HG02571 (cell line): ENCODE results near the gene RSPO1.
"Not testable (repeated sequence)": the region's sequence is repeated elsewhere in the genome, so short reads cannot be mapped to it uniquely, and the experiment has no call there.

ENCODE experiments used
- ATAC-seq: cut with Tn5 transposase; IDR thresholded peaks from one replicate; pipeline ENCODE4 v1.9.1; 2021; ENCODE audit warnings: mild to moderate bottlenecking, moderate library complexity; ENCODE audit not compliant: unreplicated experiment

Gene RSPO1

DNA sequence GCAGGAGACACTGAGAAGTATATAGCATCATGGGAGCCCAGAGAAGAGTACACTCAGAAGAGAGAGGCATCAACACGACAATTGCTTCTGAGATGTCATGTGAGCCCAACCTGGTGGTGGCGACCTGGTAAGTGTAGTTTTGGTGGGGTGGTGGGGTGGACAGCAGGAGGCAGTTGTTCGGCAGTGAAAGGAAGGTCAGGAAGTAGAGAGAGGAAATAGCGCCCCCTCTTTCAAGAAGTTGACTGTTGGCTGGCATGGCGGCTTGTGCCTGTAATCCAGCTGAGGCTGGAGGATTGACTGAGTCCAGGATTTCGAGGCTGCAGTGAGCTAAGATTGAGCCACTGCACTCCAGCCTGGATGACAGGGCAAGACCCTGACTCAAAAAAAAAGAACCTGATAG lies 12.6 kb downstream of the RSPO1 start:
- ATAC-seq = no peak

DNA sequence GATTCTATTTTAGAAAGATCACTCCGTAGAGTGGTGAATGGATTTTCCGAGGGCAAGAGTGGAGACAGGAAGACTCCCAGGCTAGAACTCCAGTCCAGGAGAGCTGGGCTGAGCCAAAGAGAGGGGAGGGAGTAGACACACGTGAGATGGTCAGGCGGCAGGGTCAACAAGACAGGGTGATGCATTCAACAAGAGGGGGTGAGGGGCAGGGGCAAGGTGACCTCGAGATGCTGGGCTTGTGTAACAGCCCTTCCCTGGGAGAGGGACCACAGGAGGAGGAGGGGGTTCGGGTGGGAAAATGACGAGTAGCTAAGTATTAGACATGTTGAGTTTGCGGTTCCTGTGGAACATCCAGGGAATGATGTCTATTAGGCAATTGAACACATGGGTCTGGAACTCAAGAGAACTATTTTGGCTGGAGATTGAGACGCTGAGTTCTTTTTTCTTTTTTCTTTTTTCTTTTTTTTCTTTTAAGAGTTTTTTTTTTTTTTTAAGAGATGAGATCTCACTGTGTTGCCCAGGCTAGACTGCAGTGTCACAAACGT lies 13.3 kb downstream of the RSPO1 start:
- ATAC-seq = no peak

DNA sequence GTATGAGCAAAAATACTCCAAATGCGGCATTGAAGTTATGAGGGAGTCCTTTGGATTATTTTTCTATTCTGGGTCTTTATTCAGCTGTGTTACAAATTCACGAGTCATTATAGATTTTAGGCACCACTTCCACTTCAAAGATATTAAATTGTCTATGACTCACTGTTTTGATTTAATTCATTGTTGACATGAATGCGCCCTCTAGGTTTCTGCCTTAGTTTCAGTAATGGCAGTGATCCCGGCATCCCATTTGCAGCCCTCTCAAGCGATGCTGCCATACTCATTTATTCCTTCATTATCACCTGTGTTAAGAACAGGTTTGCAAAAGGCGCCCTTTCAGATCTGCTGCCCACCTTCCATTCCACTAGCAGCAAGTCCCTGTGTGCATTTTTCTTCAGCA lies 14.0 kb downstream of the RSPO1 start:
- ATAC-seq = no peak

DNA sequence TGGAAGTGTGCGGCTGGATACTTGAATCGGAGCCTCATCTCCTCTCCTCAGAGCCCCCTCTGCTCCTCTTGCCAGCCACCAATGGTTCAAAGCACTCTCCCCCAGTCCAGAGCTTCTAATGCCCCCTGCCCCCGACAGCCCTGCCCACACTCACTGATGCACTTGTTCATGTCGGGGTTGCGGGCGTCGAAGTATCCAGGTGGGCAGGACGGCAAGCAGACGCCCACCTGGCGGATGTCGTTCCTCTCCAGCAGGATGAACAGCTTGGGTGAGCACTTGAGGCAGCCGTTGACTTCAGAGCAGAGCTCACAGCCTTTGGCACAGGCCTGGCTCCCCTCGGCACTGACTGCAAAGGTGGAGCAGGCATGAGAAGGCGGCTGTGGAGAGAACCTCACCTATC lies 18.4 kb downstream of the RSPO1 start:
- ATAC-seq = no peak

DNA sequence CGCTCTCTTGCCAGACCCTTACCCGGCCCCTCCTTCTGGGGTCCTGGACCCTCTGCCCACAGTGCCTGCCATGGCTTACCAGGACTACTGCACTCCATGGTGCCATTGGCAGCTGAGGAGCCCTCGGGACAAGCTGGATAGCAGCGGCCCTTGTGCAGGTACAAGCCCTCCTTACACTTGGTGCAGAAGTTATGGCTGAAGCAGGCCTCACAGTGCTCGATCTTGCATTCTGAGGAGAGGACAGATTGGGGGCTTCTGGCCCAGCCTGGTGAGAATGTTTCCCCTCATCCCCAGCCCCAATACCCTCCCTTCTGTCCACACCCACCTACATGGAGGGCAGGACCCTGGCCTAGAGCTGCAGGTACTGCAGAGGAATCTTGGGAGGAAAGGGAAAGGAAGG lies 20.6 kb downstream of the RSPO1 start:
- ATAC-seq = no peak

DNA sequence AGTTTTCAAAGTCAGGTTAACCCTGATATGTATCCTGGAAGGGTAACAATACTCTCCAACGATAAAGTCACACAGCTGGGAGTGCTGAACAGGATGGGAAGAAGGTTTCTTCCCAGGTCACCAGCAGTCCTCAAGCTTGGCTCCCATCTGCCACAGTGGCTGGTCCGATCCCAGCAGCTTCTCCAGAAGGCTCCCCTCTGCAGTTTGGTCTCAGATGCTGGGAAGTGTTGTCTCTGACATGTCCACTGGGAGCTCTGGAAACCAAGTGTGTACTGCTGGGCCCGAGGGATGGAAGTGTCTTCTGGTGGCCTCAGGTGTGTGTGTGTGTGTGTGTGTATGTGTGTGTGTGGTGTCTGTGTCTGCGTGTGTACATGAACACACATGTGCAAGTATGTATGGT lies 22.5 kb downstream of the RSPO1 start:
- no peak for ATAC-seq

DNA sequence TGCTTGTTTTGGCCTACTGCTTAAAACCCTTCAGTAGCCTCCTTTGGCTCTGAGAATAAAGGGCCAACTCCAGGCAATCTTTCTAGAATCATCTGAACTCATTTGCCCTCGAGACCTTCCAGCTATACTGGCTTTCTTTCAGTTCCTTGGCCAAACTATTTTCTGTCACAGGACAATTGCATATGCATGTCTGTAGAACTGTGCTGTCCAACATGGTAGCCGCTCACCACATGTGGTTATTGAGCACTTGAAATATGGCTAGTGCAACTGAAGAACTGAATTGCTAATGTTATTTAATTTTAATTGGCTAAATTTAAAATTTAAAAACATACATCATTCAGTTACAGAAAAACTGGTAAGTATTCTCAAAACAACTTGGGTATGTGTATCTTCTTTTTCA lies 24.7 kb downstream of the RSPO1 start:
- no peak for ATAC-seq

DNA sequence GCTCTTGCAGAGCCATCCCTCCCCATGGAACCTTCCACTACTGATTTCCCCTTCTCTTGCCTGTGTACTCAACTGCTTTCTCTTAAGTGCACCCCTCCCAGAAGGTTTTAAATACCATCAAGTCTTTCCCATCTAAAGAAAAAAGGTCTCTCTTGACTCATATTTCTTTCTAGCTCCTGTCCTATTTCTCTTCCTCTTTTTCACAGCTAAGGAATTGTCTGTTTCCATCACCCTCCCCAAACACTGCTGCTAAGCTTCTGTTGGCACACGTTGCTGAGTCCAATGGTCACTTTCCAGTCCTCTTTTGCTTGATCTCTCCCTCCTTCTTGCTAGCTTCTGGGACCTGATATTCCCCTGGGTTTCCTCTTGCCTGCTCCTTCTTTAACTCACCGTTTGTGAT lies 25.7 kb downstream of the RSPO1 start:
- ATAC-seq = no peak

DNA sequence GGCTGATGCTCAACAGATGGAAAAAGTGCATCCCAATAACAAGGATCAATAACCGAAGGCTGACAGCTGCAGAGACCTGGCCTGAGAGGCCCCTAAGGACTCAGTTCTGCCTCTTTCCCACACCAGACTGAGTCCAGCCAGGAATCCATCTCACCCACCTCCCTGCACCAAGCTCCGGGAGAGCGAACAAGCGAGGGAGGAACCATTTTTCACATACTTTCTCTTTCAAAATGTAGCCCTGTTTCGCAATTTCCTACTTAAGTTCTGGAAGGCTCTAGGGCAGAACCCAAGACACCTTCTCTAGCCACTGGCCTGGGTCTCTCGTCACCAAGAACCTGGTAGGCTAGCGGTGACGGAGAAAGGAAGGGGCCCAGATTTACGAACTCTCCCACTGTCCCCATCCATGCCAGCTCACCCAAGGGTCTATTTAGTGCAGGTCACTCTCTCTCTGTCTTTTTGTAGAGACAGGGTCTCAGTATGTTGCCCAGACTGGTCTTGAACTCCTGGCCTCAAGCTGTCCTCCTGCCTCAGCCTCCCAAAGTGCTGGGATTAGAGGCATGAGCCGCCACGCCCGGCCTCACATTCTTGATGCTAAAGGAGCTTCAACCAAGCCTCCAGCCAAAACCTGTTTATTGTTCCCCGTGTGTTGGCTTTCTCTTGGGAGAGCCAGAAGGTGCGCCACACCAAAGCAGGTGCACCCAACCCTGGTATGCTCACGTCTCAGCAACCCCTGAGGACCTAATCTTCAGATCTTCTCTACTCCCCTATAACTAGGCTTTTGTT lies 28.0 kb downstream of the RSPO1 start:
- no peak for ATAC-seq

DNA sequence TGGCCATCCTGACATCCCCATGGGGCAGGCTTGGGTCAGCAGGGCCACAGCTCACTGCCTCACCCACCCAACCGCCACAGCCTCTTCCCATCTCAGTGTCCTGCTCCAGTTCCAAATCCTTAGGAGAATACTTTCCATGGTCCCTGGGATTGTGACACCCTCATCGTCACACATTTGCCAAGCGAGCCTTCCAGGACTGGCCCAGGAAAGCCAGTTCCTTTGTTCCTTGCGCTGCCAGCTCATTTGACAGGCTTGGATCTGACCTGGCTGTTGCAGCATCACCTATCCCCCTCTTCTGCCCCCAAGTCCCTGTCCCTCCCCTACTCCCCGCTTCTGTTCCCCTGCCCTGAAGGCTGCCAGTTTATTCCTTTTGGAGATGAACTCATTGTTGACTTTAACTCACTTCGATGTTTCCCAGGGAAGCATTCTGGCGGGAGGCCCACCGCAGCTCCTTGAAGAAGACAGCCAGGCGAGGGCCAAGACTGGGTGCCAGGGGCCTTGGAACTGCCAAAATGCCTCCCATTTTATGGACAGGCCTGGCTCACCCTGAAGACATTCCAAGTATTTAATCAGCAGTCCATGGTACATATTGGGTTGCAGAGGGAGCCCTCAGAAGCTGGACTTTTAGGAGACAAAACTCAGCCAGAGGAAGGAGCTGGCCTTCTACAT lies 28.8 kb downstream of the RSPO1 start:
- ATAC-seq = no peak

DNA sequence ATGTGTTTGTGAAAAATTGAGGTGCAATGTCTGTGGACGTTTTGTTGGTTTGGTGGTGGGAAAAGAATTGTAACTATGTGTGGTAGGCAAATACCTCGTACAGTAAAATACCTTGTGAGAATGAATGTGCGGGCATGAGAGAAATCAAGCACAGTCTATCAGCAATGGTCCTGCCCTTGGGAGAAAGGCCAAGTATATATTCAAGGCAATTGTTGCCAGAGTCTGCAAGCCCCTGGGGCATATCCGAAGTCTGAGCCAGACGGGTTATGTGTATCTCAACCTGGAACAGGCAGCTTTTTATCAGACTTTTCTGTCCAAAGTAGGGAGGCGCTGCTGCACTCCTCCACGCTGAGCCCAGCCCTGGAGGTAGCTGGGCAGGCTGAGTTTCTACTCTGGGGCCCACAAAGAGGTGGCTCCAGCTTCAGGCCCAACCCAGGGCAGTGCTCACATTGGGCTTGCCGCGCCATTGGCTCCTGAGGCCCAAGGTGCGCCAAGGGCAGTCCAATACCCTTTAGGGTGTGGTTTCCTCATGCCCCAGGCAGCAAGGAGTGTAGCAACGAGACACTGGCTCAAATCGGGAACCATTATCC lies 29.5 kb downstream of the RSPO1 start:
- ATAC-seq = no peak

DNA sequence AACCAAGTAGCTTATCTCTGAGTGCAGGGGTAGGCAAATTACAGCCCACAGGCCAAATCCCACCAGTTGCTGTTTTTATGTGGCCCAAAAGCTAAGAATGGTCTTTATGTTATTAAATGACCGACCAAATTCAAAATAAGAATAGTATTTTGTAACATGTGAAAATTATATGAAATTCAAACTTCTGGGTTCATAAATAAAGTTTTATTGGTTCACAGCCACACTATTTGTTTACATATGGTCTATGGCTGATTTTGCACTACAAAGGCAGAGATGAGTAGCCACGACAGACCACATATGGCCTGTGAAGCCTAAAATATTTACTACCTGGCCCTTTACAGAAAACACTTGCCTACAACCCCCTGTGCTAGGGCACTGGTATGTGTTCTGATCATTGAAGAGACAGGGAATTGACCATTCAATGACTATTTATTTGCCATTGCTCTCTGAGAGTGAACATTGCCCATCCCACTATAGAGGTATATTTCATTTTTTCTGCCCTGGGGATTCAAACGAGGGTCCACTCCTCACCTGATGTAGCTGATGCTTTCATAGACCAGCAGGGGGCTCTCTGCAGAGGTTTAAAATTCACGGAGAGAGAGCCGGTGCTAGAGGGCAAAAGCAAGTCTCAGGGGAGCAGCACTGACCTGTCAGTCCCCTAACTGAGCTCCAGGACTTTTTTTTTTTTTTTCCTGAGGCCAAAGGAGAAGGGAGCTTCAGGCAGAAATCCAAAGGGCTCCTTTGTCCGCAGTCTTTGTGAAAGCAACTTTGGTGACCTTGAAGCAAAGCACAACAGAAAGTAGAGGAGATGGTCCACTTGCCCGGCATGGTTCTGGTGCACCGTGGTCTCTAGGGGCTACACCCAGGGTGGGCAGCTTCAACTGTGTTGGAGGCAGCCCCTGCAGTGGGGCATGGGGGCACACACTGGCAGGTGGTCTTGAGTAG lies 31.7 kb downstream of the RSPO1 start:
- ATAC-seq = no peak

DNA sequence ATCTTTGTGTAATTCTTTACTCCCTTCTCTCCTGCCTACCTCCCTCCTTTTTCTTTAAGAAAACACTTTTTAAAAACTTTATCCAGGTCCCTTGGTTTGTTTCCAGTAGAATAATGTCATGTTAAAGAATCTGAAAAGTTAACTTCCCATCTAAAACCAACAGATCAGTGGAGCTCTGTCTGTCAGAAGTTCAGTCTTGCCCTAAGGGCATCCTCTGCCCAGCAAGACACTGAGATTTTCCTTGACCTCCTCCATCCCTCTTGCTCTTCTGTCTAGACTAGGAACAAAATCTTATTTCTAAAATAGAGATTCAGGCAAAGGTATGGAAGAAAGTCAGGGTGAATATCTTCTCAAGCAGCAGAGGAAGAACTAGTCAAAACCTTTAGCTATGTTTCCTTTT lies 33.3 kb downstream of the RSPO1 start:
- ATAC-seq = no peak

DNA sequence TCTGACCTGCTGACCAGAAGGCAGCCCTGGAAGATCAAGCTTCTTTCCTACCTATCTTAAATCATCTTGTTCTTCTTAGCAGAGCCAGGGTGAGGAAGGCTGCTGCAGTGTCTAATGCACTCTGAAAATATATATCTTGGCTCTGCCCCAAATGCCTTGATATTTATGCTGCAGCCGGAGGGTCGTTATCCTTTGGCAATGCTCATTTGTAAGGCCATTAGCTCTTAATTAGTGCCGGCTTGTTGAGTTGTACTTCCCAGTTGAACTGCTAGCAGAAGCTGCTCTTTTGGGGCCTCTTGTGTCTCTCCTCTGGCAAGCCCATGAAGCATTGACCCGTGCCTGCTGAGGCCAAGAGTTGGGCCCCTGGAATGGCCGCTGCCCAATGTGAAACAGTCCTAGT lies 34.8 kb downstream of the RSPO1 start:
- ATAC-seq = no peak

DNA sequence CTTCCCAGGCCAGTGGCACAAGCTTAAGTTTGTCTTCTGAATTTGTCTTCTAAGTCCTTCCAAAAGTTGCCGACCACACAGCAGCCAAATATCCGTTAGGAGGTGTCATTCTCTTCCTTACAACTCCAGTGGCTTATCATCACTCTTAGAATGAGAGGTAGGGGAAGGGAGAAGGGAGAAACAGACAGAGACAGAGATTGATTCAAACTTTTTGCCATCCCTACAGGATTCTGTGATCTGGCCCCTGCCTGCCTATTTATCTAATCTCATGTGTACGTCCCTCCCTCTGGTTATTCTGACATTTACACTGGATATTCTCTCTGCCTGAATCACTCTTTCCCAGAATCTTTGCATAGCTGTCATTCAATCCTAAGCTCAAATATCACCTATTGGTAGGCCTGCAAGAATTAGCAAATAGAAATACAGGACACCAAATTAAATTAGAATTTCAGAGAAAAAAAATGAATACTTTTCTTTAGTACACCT lies 38.5 kb downstream of the RSPO1 start:
- ATAC-seq = peak; percentile 15

DNA sequence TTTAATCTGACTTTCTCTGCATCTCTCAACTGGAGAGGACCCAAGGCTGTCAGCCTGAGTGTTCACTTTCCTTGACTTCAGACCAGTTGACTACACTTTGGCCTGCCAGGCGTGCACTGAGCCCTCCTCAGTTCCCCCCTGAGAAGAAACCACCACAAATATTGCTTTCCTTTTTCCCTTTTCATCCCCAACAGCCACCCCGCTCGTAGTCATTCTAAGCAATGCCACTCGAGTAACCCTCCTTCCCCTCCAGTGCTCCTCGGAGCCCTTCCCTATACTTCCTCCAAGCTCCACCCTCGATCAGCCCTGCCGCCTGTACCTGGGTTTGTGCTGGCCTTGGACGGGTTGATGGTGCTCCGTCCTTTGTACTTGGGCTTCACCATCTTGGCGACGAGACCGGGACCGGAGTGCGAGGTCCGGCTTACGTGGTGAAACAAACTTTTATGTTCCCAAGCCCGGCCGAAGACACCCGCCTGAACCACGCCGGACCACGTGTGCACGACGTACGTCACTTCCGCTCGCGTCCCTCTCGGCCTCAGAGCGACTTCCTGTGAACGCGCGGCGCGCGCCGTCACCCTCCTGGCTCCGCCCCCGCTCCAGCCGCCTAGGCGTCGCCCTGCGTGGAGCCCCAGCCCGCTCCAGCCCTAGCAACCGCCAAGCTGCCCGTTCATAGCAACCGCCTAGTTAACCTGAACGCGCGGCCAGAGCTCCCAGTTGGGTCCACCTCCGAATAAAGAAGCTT lies 39.1 kb downstream of the RSPO1 start, which contains the start of gene GNL2:
TSS of gene GNL2 (minus strand) at position 498 of the 742 bp plus-strand sequence. CDS start at position 383, 115 bp downstream.
- peak; percentile 98 for ATAC-seq

DNA sequence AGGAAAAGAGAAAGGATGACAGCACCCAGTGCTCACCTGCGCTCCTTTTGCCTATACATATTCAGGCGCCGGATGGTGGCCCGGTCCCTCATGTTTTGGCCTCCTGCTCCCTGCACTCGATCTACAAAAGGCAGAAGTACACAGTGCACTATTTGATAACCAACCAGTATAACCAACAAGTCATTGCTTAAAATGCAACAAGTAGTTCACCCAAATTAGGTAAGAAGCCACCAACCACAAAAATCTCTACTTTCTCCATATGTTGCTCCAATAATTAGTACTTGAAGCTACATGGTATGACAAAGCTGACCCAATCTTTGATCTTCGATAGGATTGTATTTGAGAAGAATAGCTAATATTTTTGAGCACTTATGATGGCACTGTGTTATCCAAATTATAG lies 41.0 kb downstream of the RSPO1 start:
- ATAC-seq = no peak

DNA sequence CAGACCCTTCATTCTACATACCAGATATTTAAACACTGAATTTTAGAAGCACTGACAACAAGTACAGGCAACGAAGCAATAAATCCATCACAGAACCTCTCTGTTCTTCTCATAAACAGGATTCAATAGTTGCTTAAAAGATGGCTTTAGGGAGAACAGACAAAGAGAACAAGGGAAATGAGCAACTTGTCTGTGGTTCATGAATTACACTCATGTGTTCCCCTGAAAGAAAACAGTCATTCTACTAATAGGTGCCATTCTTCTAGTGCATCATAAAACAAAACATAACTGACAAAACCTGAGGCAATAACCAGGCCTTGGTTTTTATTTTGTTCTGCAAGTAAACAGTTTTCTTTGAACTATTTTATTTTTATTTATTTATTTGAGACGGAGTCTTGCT lies 45.8 kb downstream of the RSPO1 start:
- ATAC-seq = no peak

DNA sequence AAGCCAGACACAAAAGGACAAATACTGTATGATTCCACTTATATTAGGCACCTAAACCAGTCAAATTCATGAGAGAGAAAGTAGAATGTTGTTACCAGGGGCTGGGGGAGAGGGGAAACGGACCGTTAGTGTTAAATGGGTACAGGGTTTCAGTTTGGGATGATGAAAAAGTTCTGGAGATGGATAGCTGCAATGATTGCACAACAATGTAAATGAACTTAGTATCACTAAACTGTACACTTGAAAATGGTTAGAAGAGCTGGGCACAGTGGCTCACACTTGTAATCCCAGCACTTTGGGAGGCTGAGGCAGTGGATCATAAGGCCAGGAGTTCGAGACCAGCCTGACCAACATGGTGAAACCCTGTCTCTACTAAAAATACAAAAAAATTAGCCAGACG lies 50.1 kb downstream of the RSPO1 start:
- not testable (repeated sequence) for ATAC-seq

DNA sequence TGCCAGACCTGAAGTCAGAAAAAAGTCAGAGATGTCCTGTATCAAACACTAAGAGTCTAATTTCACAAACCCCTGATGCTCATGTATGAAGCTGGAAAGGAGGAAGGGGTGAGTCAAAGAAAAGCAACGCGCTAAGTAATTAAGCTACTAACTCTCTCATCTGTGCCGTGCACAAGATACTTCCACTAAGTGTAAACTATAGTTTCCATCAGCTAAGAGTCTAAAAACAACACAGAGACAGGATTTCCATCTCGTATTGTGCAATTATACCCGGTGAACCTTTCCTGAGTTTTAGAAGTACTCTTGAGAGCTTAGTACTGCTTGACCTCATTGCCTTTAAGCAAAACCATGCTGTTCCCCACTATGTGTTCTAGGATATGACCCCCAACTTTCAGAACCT lies 59.0 kb downstream of the RSPO1 start:
- ATAC-seq = no peak
